GM19351 (cell line): ENCODE data around the gene MYO5B.

Experiments used
- ATAC-seq: cut with Tn5 transposase; IDR thresholded peaks from one replicate; pipeline ENCODE4 v1.9.1; 2021; ENCODE audit warnings: mild to moderate bottlenecking, moderate library complexity; ENCODE audit not compliant: unreplicated experiment

MYO5B gene

DNA sequence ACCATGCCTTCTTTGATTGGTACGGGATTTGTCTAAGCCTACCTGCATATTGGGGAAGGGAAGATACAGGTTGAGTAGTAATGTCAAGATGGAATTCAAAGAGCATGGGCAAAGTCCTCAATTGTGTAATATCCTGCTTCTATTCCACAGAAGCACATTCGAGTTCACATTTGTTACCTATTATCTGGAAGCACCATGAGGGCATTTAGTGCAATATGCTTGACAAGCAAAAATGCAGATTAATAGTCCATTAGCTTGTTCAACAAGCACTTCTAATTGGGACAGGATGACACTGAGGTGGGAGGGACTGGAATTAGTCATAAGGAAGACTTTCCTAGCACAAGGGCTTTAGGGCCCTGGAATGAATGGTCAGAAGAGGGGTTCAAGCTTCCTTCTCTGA is 40.5 kb downstream of the MYO5B start:
- ATAC-seq, result no peak

DNA sequence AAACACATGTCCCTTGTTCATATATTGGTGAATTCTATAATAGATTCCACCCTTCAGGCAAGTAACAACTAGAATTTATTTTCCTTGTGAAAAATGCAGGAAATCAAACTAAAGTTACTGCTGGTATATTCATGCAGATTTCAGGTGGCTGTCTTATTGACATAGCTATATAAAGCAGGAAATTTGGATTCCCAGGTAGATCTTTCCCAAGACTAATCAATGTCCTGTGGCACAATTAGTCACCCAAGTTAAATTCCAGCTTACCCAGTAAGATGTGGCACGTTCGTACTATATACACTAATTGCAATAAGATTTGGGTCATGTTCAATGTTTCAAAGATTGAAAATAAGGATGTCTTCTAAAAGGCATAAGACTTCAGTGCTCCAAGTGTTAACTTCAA is 42.0 kb downstream of the MYO5B start:
- no peak for ATAC-seq

DNA sequence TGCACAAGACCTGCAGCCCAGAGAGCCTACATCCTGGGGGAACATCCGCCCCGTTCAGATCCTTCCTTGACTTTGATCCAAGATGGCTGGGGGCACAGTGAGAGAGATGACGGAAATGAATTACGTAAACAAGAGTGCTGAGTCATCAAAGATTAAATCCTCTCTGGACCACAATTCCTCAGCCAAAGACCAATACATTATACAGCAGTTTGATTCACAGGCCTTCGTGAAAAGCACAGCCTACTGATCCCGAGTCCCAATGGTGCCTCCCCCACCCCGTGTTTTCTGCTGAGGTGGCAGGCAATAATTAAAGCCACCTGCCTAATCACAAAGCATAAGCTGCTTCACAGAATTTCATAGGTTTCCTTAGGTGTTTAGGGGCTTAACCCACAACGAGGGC is 43.0 kb downstream of the MYO5B start:
- ATAC-seq, result no peak

DNA sequence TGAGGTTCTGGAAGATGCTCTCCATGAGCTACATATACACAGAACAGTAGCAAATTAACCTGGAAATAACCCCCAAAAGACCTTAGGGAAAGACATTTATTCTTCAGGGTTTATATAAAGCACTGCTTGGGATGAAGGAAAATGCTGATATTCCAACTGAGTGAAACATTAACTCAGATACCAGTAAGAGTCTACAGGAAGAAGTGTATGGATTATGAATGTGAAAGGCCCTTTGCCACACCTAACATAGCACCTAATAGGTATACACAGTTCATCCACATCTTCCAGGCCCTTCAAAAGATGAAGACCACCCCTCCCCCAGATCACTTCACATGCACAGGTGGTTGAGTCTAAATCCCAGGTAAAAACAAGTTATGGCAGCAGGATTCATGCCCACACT is 50.4 kb downstream of the MYO5B start:
- no peak for ATAC-seq

DNA sequence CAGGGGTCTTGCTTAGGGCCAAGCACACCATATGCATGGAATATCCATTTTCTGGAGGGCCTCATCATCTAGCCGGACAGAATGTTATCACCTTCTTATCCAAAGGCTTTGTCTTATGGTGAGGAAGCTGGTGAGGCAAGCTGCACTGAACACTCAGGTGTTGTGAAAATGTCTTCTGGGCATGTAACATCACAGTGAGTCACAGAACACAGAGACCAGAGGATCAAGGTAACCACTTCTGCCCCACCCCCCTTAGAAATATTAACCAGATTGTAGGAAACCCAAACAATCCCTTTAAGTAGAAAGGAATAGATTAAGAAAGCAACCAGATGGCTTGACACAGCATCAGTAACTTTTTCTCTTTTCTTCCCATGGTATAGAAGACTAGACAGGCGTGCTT is 51.1 kb downstream of the MYO5B start:
- no peak for ATAC-seq

DNA sequence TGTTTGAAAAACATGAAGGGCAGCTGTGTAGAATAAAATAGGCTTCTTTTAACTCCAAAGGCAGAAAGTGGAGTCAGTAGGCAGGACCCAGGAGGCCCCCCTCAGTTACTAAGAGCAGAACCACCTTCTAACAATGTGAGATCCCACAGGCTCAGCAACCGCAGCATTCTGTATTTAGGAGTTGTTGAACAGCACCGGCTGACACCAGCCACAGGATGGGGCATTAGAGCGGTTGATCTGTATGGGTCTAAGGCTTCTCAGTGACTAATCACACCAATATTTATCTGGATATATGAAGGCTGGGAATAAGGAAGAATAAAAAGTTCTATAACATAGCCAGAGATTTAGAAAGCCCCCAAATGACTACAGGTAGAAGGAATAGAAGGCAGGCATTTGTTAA is 51.7 kb downstream of the MYO5B start:
- ATAC-seq, result no peak

DNA sequence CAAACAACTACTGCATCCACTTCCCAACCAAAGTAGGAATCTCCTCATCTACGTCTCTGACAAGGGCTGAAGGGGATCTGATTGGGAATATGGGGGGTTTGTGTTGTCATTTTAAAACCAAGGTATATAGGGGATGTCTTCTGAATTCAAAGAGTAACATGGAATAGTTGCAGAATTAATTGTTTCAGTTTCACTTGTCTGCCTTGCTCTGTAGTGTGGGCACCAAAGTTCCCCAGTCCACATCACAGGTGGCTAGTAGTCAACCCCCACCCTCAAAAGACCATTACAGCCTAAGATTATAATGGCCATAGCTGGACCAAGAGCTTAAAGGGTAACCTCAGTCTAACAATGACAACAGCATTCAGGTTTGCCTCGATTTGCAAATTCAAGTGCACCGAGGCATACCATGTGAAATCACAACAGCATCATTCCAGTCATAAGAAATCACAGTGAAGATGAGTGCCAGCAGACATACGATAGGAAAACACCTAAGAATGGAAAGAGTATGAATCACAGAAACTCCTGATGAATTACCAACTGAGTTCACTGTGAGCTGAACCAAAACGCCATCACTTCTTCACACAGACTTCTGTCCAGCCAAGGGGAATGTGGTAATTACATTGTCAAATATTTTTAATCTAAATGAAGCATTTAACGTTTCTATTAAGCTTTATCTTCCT is 52.4 kb downstream of the MYO5B start:
- ATAC-seq, result no peak

DNA sequence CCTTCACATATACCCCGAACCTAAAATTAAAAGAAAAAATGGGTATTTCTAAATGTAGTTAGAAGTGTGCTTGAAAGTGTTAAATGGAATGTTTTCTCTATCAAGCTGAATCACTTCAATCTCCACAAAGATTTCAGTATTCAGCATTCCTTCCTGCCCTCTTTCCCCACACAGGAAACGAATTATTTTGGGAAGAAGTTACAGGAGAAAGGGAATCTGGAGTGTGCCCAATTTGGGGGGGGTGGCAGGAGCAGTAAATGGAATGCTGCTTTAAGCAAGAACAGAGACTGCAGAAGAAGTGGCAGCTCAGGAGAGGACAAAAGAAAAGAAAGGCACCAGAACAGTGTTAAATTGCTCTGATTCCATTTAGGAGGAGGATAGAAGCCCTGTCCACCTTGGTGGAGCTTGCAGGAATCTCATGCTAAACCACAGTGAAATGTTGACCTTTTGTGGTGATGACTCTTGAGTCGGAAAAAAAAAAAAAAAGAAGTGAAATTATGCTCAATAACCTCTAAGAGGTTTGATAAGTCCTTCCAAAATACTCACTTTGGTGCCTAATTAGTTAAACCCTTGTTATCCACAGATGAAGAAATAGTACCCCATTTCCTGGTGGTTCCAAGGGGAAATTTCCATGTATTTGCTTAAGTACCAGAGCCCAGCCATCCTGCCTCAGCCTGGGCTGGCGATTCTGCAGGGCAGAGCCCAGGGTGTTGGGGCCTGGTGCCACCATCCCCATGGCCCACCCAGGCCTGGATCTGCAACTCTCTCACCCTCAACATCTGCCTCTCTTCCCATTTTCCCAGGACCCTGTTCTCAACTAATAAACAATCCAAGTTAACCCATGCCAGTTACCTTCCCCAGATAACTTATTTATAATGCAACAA is 56.5 kb downstream of the MYO5B start:
- ATAC-seq, result no peak

DNA sequence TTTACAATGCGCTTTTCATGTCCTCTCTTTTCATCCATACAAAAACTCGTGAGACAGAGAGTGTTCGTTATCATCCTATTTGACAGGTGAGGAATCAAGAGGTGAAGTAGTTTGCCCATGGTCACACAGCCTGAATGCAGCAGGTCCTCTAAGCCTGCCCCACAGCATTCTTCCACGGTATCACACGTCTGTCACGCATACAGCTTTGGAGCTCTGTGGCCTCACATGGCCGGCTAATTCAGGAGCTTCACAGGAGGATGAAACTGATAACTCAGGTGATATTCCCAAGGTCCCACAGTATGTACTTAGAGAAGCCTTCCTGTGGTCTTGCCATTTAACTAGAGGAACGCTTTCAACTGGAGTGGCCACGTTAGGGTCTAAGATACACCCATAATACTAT is 59.0 kb downstream of the MYO5B start:
- ATAC-seq, result no peak

DNA sequence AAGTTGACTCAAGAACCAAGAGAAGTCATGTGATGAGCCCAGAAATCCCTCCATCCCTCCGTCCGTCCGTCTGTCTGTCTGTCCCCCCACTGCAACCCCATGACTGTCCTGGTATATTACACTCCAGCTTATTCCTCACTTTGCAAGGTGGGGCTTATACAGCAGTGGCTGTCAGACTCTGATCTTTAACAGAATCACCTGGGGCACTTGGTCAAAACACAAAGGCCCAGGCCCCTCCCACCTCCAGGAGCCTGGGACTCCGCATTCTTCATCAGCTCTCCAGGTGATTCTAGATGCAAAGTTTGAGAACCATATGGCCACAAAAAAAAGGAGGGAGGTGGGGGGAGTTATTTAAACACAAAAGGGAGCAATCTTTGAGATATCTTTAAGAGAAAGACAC is 61.4 kb downstream of the MYO5B start:
- no peak for ATAC-seq

DNA sequence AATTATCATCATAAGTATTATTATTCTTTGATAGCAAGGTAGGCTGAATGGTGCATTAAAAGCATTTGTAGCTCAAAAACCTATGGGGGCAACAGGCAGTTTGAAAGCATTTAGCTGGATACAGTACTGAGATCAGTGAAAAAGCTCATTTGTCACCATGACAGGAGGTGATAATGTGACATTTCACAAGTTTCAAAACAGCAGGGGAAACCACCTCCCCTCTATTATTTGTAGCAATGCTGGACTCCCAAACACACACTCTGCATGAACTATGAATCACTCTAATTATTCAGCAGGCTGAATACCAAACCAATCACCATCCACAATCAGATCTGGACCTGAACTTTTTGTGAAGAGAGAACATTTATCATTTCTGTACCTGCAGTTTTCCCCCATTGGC is 63.4 kb downstream of the MYO5B start:
- ATAC-seq, result peak; percentile 76

DNA sequence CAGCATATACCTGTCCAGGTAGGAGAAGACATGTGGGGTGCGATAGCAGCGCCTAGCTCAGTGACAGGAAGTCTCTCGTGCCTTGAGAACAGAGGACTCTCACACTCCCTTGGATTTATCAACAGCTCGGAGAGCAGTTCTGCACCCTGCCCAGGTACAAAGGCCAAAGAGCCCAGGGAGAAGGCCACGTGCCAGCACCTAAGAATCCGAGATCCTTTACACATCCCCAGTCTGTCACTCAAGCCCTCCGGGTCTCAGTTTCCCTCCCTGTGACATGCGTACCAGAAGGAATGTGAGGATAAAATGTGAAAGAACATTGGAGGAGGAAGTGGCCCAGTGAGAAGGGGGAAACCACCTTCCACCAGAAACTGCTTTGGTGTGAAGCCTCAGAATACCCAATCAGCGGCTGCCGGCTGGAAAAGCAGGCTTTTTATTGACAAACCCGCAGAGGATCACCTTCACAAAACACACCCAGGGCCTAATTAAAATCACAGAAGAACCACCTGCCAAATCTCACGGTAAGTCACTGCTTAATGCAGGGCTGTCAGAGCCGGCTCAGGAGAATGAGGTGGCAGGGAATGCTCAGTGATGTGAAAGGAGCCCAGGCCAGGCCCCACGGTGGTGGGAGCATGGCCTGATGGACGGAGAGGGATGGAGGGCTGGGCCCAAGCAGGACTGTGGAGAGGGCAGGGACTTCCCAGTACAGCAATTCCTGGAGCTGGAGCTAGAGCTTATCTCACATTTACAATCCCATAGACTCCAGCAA is 66.3 kb downstream of the MYO5B start:
- ATAC-seq, result no peak

DNA sequence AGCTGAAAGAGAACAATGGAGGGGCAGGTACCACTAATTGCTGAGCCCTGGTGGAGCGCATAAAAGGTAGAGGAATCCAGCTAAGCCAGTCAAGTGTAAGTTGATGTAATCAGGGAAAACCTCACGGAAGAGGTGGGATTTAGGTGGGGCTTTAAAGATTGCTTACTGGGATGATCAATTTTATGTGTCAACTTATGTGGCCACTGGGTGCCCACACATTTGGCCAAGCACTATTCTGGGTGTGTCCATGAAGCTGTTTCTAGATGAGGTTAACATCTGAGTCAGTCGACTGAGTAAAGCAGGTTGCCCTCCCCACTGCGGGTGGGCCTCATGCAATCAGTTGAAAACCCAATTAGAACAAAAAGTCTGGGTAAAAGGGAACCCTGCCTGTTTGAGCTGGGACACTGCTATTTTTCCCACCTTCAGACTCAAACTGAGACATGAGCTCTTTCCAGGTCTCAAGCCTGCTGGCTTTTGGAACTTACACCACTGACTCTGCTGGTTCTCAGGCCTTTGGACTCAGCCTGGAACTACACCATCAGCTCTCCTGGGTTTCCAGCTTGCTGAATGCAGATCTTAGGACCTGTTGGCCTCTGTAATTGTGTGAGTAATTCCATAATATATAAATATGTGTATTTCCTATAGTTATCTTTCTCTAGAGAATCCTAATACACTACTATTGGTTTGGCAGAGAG is 67.3 kb downstream of the MYO5B start:
- no peak for ATAC-seq

DNA sequence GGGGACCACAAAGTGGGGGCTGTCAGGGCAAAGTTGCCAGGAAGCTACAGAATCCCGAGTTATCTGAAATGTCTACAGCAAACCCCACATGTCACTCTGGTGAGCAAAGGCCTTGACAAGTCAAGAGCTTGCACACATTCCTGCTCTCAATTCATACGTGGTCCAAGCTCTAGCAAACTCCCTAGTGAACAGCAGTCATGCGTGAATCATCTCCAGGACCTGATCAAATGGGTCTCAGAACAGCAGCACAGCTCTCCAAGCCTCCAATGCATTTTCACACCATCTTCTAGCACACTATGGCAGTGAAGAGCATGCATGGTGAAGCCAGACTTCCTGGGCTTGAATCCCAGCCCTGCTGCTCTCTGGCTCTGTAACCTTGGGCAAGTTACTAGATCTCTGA is 68.5 kb downstream of the MYO5B start:
- ATAC-seq, result no peak

DNA sequence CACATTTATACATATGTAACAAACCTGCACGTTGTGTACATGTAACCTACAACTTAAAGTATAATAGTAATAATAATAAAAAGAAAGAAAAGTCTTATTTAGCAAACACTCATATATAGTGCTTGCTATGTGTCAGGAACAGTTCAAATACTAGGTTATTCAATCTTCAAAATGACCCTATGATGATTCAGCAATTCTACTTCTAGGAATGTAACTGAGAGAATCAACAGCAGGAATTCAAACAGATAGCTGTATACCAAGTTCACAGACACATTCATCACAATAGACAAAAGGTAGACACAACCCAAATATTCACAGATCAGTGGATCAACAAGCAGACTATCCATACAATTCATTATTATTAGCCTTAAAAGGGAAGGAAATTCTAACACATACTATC is 69.5 kb downstream of the MYO5B start:
- ATAC-seq, result no peak

DNA sequence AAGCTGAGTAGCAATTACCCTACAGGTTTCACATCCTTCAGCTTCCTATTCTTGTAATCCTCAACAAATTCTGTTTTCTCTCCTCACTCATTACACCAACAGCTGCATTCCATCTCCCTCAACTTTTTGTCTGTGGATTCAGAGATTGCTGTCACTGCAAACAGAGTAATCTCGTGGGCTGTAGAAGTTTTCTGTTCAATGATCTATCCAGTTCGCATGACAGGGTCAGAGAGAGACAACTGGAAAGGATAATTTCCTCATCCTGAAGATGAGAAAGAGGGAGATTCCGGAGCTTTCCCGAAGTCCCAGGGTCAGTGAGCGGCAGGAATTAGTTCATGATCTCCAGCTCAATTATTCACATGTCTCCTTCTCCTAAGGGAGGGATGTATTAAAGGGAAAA is 75.7 kb downstream of the MYO5B start:
- ATAC-seq, result no peak

DNA sequence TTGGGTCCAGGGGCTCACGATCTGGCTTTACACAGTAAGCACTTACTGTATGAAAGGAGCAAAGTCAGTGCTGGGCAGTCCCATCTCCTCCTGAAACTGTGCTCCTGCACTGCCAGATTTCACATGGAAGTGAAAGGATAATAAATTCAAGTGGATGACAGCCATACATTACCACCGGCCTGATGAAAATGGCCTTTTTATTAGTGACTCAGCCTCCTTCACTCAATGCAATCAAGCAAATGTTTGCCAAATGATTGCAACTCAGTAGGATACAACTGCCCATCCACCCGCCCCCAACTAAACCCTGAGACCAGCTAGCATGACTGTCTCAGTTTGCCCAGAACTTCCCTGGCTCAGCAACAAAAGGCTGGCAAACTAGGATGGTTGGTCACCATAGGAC is 77.1 kb downstream of the MYO5B start:
- no peak for ATAC-seq

DNA sequence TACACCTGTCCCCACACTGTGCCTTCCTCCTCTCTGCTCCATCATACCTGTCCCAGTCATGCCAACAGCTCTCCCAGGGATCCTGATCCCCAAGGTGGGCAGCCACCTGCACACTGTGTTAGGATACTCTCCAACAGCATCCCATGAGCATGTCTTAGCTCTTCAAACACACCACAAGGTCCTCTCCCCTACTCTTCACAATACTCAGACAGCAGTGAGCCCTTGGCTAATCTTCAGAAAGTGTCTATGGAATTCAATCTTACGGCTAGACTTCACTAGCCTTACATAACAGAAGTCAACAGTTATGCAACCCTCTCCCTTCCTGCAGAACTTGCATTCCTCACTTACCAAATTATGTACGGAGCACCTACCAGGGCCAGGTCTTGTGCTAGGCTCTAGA is 79.9 kb downstream of the MYO5B start:
- no peak for ATAC-seq

DNA sequence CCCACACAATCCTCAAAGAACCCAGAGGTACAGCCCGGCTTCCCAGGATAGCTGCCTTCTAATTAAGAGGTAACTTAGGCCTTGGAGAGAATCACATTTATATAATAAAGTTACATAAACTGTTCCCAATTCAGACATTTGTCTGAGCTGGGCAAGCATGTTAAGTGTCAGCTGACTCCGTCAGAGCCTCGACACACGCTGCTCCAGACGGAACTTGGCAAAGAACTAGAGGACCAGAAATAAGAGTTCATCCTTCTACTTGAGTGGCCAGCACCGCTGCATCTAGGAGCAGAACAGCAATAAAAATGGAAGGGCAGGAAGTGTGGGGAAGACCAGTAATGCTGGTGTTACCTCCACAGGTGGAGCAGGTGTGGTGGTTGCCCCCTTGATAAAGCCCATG is 80.5 kb downstream of the MYO5B start:
- ATAC-seq, result no peak

DNA sequence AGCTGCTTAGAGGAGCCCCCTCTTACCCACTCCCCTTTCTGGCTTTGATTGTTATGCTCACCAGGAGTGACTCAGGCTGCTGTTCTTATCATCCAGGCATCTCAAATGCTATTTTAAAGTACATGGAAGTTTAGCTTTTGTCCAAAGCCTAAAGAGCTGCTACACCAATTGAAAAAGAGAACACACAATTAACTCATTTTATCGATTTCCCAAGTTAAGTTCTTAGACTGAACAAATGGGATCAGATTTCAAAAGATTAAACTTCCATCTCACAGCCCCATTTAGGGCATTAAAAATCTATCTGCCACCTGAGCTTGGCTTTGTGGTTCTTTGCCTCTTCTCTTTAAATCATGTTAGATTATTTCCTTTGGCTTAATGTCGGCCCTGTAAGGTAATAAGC is 81.2 kb downstream of the MYO5B start:
- ATAC-seq, result no peak

DNA sequence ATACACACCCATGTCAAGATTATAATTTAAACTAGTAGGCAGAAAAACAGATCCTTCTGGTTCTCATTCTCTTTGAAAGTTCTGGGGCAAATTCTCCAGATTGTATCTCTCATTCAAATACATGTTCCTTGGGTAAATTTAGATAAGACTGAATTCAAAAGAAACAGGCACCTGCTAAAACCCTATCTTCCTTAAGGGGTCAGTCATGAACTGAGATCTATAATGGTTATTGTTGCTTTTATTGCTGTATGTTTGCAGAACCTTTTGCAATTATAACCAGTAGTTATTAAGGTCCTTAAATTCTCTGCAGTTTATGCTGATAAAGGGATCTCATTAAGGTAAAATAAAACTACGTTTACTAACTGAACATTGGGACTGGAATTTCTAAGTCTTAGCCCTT is 83.5 kb downstream of the MYO5B start:
- ATAC-seq, result no peak
